ENCODE data around the gene ADGRG3. TPM values are rescaled to one million over a fixed set of nuclear protein-coding genes. Genes with fewer than 3 reads are reported as not detected.
"Not testable (repeated sequence)": the region's sequence is repeated elsewhere in the genome, so short reads cannot be mapped to it uniquely, and the experiment has no call there.

The ADGRG3 gene
- total RNA-seq, 1 donor from 2014 or later, result 0.60 TPM

GRCh38 chr16:57721356-57722209 lies 53.5 kb downstream of the ADGRG3 start:
- no peak for DNase-seq (ENCODE audit: low spot score)

GRCh38 chr16:57722210-57722499 lies 54.0 kb downstream of the ADGRG3 start:
- no peak for DNase-seq (ENCODE audit: low spot score)

- DNase-seq (ENCODE audit: low spot score), result no peak
Measured at GRCh38 chr16:57722651-57723050, 54.5 kb downstream of the ADGRG3 start.

- no peak for DNase-seq (ENCODE audit: low spot score)
Measured at GRCh38 chr16:57723170-57723569, 55.1 kb downstream of the ADGRG3 start.

- no peak for DNase-seq (ENCODE audit: low spot score)
Measured at GRCh38 chr16:57724531-57724930, 56.4 kb downstream of the ADGRG3 start.

GRCh38 chr16:57725151-57725550 lies 57.0 kb downstream of the ADGRG3 start:
- DNase-seq (ENCODE audit: low spot score), result no peak

- no peak for DNase-seq (ENCODE audit: low spot score)
Measured at GRCh38 chr16:57725554-57725953, 57.4 kb downstream of the ADGRG3 start.

GRCh38 chr16:57725976-57726375 lies 57.9 kb downstream of the ADGRG3 start:
- DNase-seq (ENCODE audit: low spot score), result no peak

- DNase-seq (ENCODE audit: low spot score), result no peak
Measured at GRCh38 chr16:57726433-57726947, 58.4 kb downstream of the ADGRG3 start.

- DNase-seq (ENCODE audit: low spot score), result no peak
Measured at GRCh38 chr16:57727610-57728009, 59.5 kb downstream of the ADGRG3 start.

GRCh38 chr16:57728336-57729181 lies 60.5 kb downstream of the ADGRG3 start:
- DNase-seq (ENCODE audit: low spot score), result no peak

GRCh38 chr16:57729182-57729484 lies 61.0 kb downstream of the ADGRG3 start:
- no peak for DNase-seq (ENCODE audit: low spot score)

- not testable (repeated sequence) for DNase-seq (ENCODE audit: low spot score)
Measured at GRCh38 chr16:57729852-57730251, 61.7 kb downstream of the ADGRG3 start.

- DNase-seq (ENCODE audit: low spot score), result no peak
Measured at GRCh38 chr16:57730771-57731730, 62.9 kb downstream of the ADGRG3 start.

- DNase-seq (ENCODE audit: low spot score), result no peak
Measured at GRCh38 chr16:57732037-57732436, 63.9 kb downstream of the ADGRG3 start.

- DNase-seq (ENCODE audit: low spot score), result no peak
Measured at GRCh38 chr16:57732714-57733113, 64.6 kb downstream of the ADGRG3 start.

- DNase-seq (ENCODE audit: low spot score), result no peak
Measured at GRCh38 chr16:57734308-57734924, 66.3 kb downstream of the ADGRG3 start.

GRCh38 chr16:57734925-57735754 lies 67.0 kb downstream of the ADGRG3 start:
- peak; percentile 99 for DNase-seq (ENCODE audit: low spot score)

- no peak for DNase-seq (ENCODE audit: low spot score)
Measured at GRCh38 chr16:57735755-57736418, 67.8 kb downstream of the ADGRG3 start, which contains the start of gene KATNB1. Gene KATNB1, plus strand, starts transcription at chr16:57735770. Its CDS starts 1,474 bp downstream, at chr16:57737244.

All from mucosa of gallbladder (tissue), 1 donor.